Measurements from ENCODE around the gene DIAPH1. TPM values are rescaled to one million over a fixed set of nuclear protein-coding genes. Genes with fewer than 3 reads are reported as not detected.

Gene DIAPH1
- polyA plus RNA-seq, 1 experiment, result 27.1 TPM

DNA sequence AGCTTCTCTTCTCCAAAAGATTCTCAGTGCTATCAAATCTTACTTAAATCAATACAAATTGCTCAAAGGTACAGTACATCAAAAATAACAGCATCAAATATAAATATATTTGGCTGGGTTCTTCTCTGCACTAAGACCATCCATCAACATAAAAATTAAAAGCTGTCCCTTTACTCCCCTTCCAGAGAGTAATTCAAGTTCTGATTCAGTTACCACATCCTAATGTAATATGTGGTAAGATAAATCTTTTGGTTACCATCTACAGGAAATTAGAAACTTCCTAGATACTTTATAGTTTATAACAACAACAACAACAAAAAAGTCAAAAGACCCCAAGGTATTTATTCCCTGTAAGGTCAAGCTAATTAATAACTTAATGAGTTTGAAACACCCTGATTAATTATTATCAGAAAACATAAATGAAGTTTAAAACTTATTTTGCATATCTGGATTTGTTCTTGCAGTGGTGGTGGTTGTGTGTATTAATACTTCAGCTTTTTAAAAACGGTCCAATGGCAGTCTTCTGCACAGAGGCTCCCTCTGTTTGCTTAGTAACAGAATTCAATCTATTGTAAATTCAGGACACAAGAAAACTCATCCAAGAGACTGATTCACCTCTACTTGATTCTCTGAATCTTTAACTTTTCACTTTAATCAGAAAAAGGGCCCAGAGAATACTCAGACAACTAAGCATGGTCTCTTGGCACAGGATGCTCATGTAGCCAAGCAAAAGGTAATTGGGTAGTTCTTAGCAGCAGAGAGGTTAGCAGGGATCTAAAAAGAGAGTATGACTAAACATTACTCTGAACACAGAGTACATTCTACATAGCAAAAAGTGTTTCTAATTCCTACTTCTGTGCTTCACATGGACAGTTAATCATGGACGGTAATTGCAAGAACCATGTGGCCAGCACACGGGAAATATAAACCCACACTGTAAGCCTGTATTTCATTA, 20.1 kb downstream of the DIAPH1 start:
- ChIA-PET POLR2A (no interaction called here), CTCF (interaction anchor here (0.6 to 3.1 kb wide), 8 partner anchors 18 to 228 kb away, joined by 3 to 40 read pairs (median 5); partner anchors contain the start of genes DIAPH1 and PCDHGB3)
- no peak for TF ChIP-seq CTCF (IDR thresholded peaks at IDR 0.05; ENCODE audit: low read depth, low read length)
- no peak for DNase-seq (ENCODE audit: low read depth, low spot score)
- Histone ChIP-seq H3K27ac (ENCODE audit: low read depth, low read length) (no peak overlapping the region), H3K4me3 (ENCODE audit: low read depth, low read length) (no peak overlapping the region), H3K9me3 (ENCODE audit: control insufficient read depth, insufficient read depth, low read length) (no peaks in the 10 kb centered on the region), H3K27me3 (ENCODE audit: control insufficient read depth, insufficient read depth, low read length) (no peaks in the 10 kb centered on the region)

GRCh38 chr5:141597814-141598213, 21.0 kb downstream of the DIAPH1 start:
- POLR2A ChIA-PET, result interaction anchor here (1.0 kb wide), 1 partner anchor 38 kb away, joined by 3 read pairs; no protein-coding TSS in a partner anchor
- no peaks in the 10 kb centered on the region for H3K9me3 ChIP-seq (ENCODE audit: control insufficient read depth, insufficient read depth, low read length)
- no peak for DNase-seq (ENCODE audit: low read depth, low spot score)
- H3K4me3 ChIP-seq (ENCODE audit: low read depth, low read length), result no peak overlapping the region
- no peak for TF ChIP-seq CTCF (IDR thresholded peaks at IDR 0.05; ENCODE audit: low read depth, low read length)
- H3K27ac ChIP-seq (ENCODE audit: low read depth, low read length), result no peak overlapping the region
- CTCF ChIA-PET, result interaction anchor here (0.9 to 3.1 kb wide), 5 partner anchors 21 to 227 kb away, joined by 3 to 40 read pairs (median 7); partner anchors contain the start of genes DIAPH1 and PCDHGB3
- no peaks in the 10 kb centered on the region for H3K27me3 ChIP-seq (ENCODE audit: control insufficient read depth, insufficient read depth, low read length)

GRCh38 chr5:141597394-141597793, 21.4 kb downstream of the DIAPH1 start:
- H3K4me3 ChIP-seq (ENCODE audit: low read depth, low read length), result no peak overlapping the region
- no peak for TF ChIP-seq CTCF (IDR thresholded peaks at IDR 0.05; ENCODE audit: low read depth, low read length)
- ChIA-PET POLR2A (interaction anchor here (1.0 kb wide), 1 partner anchor 39 kb away, joined by 3 read pairs; no protein-coding TSS in a partner anchor), CTCF (interaction anchor here (1.3 to 3.1 kb wide), 3 partner anchors 22 to 34 kb away, joined by 3 to 40 read pairs (median 8); partner anchors contain the start of gene DIAPH1)
- DNase-seq (ENCODE audit: low read depth, low spot score), result no peak
- no peaks in the 10 kb centered on the region for H3K9me3 ChIP-seq (ENCODE audit: control insufficient read depth, insufficient read depth, low read length)
- H3K27ac ChIP-seq (ENCODE audit: low read depth, low read length), result no peak overlapping the region
- no peaks in the 10 kb centered on the region for H3K27me3 ChIP-seq (ENCODE audit: control insufficient read depth, insufficient read depth, low read length)

GRCh38 chr5:141596867-141597266, 21.9 kb downstream of the DIAPH1 start:
- CTCF ChIA-PET, result interaction anchor here (1.3 to 3.1 kb wide), 3 partner anchors 22 to 33 kb away, joined by 3 to 40 read pairs (median 8); partner anchors contain the start of gene DIAPH1

More at GRCh38 chr5:141596867-141597266, 21.9 kb downstream of the DIAPH1 start:
- DNase-seq (ENCODE audit: low read depth, low spot score), result no peak
- POLR2A ChIA-PET, result interaction anchor here (1.0 kb wide), 1 partner anchor 39 kb away, joined by 3 read pairs; no protein-coding TSS in a partner anchor
- no peak for TF ChIP-seq CTCF (IDR thresholded peaks at IDR 0.05; ENCODE audit: low read depth, low read length)
- Histone ChIP-seq H3K27me3 (ENCODE audit: control insufficient read depth, insufficient read depth, low read length) (no peaks in the 10 kb centered on the region), H3K27ac (ENCODE audit: low read depth, low read length) (no peak overlapping the region), H3K9me3 (ENCODE audit: control insufficient read depth, insufficient read depth, low read length) (no peaks in the 10 kb centered on the region), H3K4me3 (ENCODE audit: low read depth, low read length) (no peak overlapping the region)

Measured in AG04450 (cell line).